ENCODE measurements around the gene RANGRF.
"Not testable (repeated sequence)": the region's sequence is repeated elsewhere in the genome, so short reads cannot be mapped to it uniquely, and the experiment has no call there.

- TF ChIP-seq CTCF (conservative IDR thresholded peaks at IDR 0.05; ENCODE audit: low read depth, low read length); EZH2phosphoT487 (IDR thresholded peaks at IDR 0.05; ENCODE audit: borderline replicate concordance, low read length); EZH2 (IDR thresholded peaks at IDR 0.05; ENCODE audit: low read length, unreplicated experiment): not testable (repeated sequence)
These were observed 37.1 kb upstream of the RANGRF start for GRCh38 chr17:8251411-8251810.
